SK-N-SH (cell line): ENCODE measurements around the gene CTSZ. TPM values are rescaled to one million over a fixed set of nuclear protein-coding genes. Genes with fewer than 3 reads are reported as not detected.

ENCODE experiments used
- CTCF ChIA-PET: fragments of 300-600, 350-600 bp; formaldehyde crosslinking; extraction: SDS; loops from one replicate; lab custom pipeline; 2021; lab: Yijun Ruan, JAX
- POLR2A ChIA-PET: fragments of 350-600 bp; sonication (Branson Sonifier 250); formaldehyde crosslinking; extraction: SDS; loops from one replicate; lab custom pipeline; 2020; ENCODE audit warnings: antibody characterized with exemption, inconsistent platforms; lab: Yijun Ruan, JAX
- DNase-seq: peaks from one replicate; pipeline ENCODE4 v3.0.0; 2012
- H2AFZ ChIP-seq: fragments of 200-600 bp; sonication (generic); 2 replicates; pipeline ENCODE4 v1.8.1; 2016; ENCODE audit warnings: antibody characterized with exemption, mild to moderate bottlenecking, low read depth
- H3F3A ChIP-seq: fragments of 200-600 bp; sonication (generic); replicated peaks from 2 replicates; pipeline ENCODE3; 2016; ENCODE audit warnings: antibody characterized with exemption, mild to moderate bottlenecking; ENCODE audit not compliant: insufficient read depth
- H3K27ac ChIP-seq, 2 experiments: fragments of 200-500 bp in 1 of 2; fragments of 200-600 bp in 1 of 2; sonication (Bioruptor generic) in 1 of 2; sonication (generic), shearing (Covaris generic) in 1 of 2; 2 replicates each; pipeline versions ENCODE4 v1.5.1 to v1.6.1; 2014 to 2016; ENCODE audit warnings: low read depth in 2 of 2, inconsistent platforms in 1 of 2, low read length in 1 of 2, mild to moderate bottlenecking in 1 of 2, mixed read lengths in 1 of 2
- H3K27me3 ChIP-seq: fragments of 200-600 bp; sonication (generic), shearing (Covaris generic); 2 replicates; pipeline ENCODE4 v1.6.1; 2016; ENCODE audit warnings: mixed run types; ENCODE audit not compliant: insufficient read depth
- H3K36me3 ChIP-seq, 2 experiments: fragments of 200-500 bp in 1 of 2; fragments of 200-600 bp in 1 of 2; sonication (Bioruptor generic) in 1 of 2; sonication (generic) in 1 of 2; replicated peaks in 1 of 2; 2 replicates each; pipeline versions ENCODE3 to v1.5.1; 2014 to 2016; ENCODE audit warnings: low read length in 1 of 2, mild to moderate bottlenecking in 1 of 2; ENCODE audit not compliant: insufficient read depth in 2 of 2, control insufficient read depth in 1 of 2
- H3K4me1 ChIP-seq, 2 experiments: fragments of 200-500 bp in 1 of 2; fragments of 200-600 bp in 1 of 2; sonication (Bioruptor generic) in 1 of 2; sonication (generic), shearing (Covaris generic) in 1 of 2; 2 replicates each; pipeline versions ENCODE4 v1.5.1 to v1.6.1; 2014 to 2016; ENCODE audit warnings: low read depth in 1 of 2, low read length in 1 of 2, mixed run types in 1 of 2; ENCODE audit not compliant: insufficient read depth in 2 of 2, control insufficient read depth in 1 of 2
- H3K4me2 ChIP-seq: fragments of 200-600 bp; sonication (generic), shearing (Covaris generic); 2 replicates; pipeline ENCODE4 v1.6.1; 2017; ENCODE audit warnings: mixed run types
- H3K4me3 ChIP-seq, 2 experiments: fragments of 200-500 bp in 1 of 2; fragments of 200-600 bp in 1 of 2; sonication (Bioruptor generic) in 1 of 2; sonication (generic), shearing (Covaris generic) in 1 of 2; 2 replicates each; pipeline versions ENCODE4 v1.5.1 to v1.8.1; 2014 to 2016; ENCODE audit warnings: low read depth in 2 of 2, inconsistent platforms in 1 of 2, low read length in 1 of 2, mild to moderate bottlenecking in 1 of 2, mixed read lengths in 1 of 2, moderate library complexity in 1 of 2
- H3K79me2 ChIP-seq: fragments of 200-600 bp; sonication (generic); 2 replicates; pipeline ENCODE4 v1.8.1; 2017; ENCODE audit warnings: mild to moderate bottlenecking; ENCODE audit not compliant: insufficient read depth
- H3K9ac ChIP-seq: fragments of 200-600 bp; sonication (generic); 2 replicates; pipeline ENCODE4 v1.6.1; 2017; ENCODE audit warnings: mixed run types
- H3K9me2 ChIP-seq: fragments of 200-600 bp; sonication (generic); 2 replicates; pipeline ENCODE4 v1.6.1; 2017; ENCODE audit warnings: mixed run types
- H3K9me3 ChIP-seq: fragments of 200-600 bp; sonication (generic); 2 replicates; pipeline ENCODE4 v1.6.1; 2017; ENCODE audit warnings: mixed run types, mild to moderate bottlenecking, moderate library complexity
- H4K20me1 ChIP-seq: fragments of 200-600 bp; sonication (generic); 2 replicates; pipeline ENCODE4 v1.6.1; 2017; ENCODE audit warnings: mild to moderate bottlenecking, mixed run types; ENCODE audit not compliant: insufficient read depth
- FOXM1 ChIP-seq: IDR thresholded peaks from 2 replicates; pipeline ENCODE4 v1.4.0; 2012; ENCODE audit warnings: low read depth, mild to moderate bottlenecking
- JUND ChIP-seq: IDR thresholded peaks from 2 replicates; pipeline ENCODE4 v1.4.0; 2012
- MEF2A ChIP-seq: IDR thresholded peaks from 2 replicates; pipeline ENCODE4 v1.4.0; 2012; ENCODE audit warnings: low read depth, borderline replicate concordance
- MXI1 ChIP-seq: IDR thresholded peaks from 2 replicates; pipeline ENCODE4 v1.6.1; 2012; ENCODE audit warnings: mild to moderate bottlenecking, low read depth, low read length, improper control_type of control experiment
- POLR2AphosphoS5 ChIP-seq: IDR thresholded peaks from 2 replicates; pipeline ENCODE4 v1.6.1; 2012; ENCODE audit warnings: low read depth, low read length
- RXRA ChIP-seq: IDR thresholded peaks from 2 replicates; pipeline ENCODE4 v1.4.0; 2012; ENCODE audit warnings: low read depth, mild to moderate bottlenecking, borderline replicate concordance
- SIN3A ChIP-seq: IDR thresholded peaks from 2 replicates; pipeline ENCODE4 v1.6.1; 2012; ENCODE audit warnings: low read depth, mild to moderate bottlenecking, low read length, moderate library complexity, borderline replicate concordance
- SMC3 ChIP-seq: IDR thresholded peaks from 2 replicates; pipeline ENCODE4 v1.6.1; 2012; ENCODE audit warnings: low read depth, low read length, improper control_type of control experiment
- YY1 ChIP-seq: IDR thresholded peaks from 2 replicates; pipeline ENCODE4 v1.4.0; 2012; ENCODE audit warnings: low read depth, mild to moderate bottlenecking
- WGBS: methylation state at CpG from one replicate; pipeline ENCODE4 v1.1.6; 2017; ENCODE audit warnings: low lambda C conversion rate; 5-methylcytosine and 5-hydroxymethylcytosine counted together
- polyA plus RNA-seq, 3 experiments: library from polyadenylated mRNA; depleted of rRNA; stranded (reverse); fragments of >200 nt; gene quantifications; 2 replicates each; pipeline ENCODE4 v1.2.3, GENCODE V29; 2012
- TF ChIP-seq, protein P1 (sequence below): IDR thresholded peaks from 2 replicates; pipeline ENCODE4 v1.6.1; 2012; ENCODE audit warnings: mild to moderate bottlenecking, low read depth, low read length, moderate library complexity
- TF ChIP-seq, protein P2 (sequence below): fragments of 200-600 bp; sonication (generic); IDR thresholded peaks from 2 replicates; pipeline ENCODE4 v1.6.1; 2017; ENCODE audit warnings: antibody characterized with exemption, mild to moderate bottlenecking, moderate library complexity

CTSZ gene
- polyA plus RNA-seq, 1 of the 3 experiments (the other 2 are of a cell fraction) = 0.03 TPM

DNA sequence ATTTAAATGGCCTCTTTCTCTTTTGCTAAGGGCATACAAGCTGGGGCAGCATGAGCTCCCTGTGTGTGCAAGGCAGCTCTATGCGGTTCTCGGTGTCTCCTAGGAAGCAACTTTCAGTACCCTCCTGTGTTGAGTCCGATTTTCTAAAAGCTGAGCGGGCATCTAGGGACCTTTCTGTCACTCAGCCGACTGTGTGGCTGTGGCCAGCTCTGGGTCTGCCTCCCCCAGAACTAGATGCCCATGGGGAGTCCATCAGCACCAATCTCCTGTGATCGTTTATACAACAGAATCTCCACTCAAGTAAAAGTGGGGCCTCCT, 18.5 kb downstream of the CTSZ start (continued):
- TF ChIP-seq MXI1 = no peak

DNA sequence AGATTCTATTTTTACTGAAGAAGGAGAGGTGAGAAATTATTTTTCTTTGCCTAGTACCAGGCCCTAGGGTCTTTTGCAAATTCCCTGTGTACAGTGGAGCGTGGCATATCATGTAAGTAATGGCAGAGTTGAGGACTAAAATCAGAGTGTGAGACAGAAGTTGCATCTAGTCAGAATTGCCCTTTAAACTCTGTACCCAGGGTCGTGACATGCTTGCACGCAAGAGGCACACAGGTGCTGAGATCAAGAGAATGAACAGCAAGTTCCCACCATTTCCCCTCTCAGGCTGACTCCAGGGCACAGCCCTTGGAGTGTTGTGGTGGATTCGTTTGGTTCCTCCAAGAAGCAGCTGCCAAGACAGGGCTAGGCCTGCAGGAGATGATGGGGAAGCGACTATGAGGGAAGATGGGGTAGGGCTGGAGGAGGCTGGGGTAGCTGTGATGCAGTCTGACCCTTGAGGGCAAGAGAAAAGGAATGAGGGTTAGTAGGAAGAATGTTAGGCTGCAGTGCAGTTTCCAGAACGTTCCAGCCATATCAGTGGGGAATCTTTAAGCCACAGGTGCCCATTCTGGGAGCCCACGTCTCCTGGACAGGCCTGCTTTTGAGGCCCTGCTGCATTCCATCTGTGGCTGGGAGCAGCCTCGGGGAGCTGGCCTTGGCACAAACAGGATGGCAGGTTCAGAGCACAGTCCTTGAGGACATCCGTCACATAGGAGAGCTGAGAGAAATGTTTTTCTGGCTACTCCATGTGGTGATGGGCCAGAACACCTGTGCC, 19.1 kb downstream of the CTSZ start:
- TF ChIP-seq MXI1 = no peak
- no peak for TF ChIP-seq FOXM1
- TF ChIP-seq RXRA = no peak
- TF ChIP-seq, protein P1, sequence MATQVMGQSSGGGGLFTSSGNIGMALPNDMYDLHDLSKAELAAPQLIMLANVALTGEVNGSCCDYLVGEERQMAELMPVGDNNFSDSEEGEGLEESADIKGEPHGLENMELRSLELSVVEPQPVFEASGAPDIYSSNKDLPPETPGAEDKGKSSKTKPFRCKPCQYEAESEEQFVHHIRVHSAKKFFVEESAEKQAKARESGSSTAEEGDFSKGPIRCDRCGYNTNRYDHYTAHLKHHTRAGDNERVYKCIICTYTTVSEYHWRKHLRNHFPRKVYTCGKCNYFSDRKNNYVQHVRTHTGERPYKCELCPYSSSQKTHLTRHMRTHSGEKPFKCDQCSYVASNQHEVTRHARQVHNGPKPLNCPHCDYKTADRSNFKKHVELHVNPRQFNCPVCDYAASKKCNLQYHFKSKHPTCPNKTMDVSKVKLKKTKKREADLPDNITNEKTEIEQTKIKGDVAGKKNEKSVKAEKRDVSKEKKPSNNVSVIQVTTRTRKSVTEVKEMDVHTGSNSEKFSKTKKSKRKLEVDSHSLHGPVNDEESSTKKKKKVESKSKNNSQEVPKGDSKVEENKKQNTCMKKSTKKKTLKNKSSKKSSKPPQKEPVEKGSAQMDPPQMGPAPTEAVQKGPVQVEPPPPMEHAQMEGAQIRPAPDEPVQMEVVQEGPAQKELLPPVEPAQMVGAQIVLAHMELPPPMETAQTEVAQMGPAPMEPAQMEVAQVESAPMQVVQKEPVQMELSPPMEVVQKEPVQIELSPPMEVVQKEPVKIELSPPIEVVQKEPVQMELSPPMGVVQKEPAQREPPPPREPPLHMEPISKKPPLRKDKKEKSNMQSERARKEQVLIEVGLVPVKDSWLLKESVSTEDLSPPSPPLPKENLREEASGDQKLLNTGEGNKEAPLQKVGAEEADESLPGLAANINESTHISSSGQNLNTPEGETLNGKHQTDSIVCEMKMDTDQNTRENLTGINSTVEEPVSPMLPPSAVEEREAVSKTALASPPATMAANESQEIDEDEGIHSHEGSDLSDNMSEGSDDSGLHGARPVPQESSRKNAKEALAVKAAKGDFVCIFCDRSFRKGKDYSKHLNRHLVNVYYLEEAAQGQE = no peak
- TF ChIP-seq, protein P2, sequence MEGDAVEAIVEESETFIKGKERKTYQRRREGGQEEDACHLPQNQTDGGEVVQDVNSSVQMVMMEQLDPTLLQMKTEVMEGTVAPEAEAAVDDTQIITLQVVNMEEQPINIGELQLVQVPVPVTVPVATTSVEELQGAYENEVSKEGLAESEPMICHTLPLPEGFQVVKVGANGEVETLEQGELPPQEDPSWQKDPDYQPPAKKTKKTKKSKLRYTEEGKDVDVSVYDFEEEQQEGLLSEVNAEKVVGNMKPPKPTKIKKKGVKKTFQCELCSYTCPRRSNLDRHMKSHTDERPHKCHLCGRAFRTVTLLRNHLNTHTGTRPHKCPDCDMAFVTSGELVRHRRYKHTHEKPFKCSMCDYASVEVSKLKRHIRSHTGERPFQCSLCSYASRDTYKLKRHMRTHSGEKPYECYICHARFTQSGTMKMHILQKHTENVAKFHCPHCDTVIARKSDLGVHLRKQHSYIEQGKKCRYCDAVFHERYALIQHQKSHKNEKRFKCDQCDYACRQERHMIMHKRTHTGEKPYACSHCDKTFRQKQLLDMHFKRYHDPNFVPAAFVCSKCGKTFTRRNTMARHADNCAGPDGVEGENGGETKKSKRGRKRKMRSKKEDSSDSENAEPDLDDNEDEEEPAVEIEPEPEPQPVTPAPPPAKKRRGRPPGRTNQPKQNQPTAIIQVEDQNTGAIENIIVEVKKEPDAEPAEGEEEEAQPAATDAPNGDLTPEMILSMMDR = no peak
- no peak for TF ChIP-seq YY1
- TF ChIP-seq JUND = no peak
- TF ChIP-seq POLR2AphosphoS5 = no peak
- TF ChIP-seq SMC3 = no peak
- TF ChIP-seq SIN3A = no peak
- no peak for TF ChIP-seq MEF2A
- H3K79me2 ChIP-seq = peaks cover 41% of the 10 kb centered on the region
- peak overlapping the region in 1 of 2 experiments; percentile 56; a peak in 2 of 4 replicates for H3K27ac ChIP-seq
- H3K9ac ChIP-seq = no peak overlapping the region
- ChIA-PET CTCF (interaction anchor here (0.5 to 2.0 kb wide), 9 partner anchors 17 to 507 kb away, joined by 3 to 6 read pairs (median 3); no protein-coding TSS in a partner anchor), POLR2A (interaction anchor here (1.0 to 1.5 kb wide), 4 partner anchors 12 to 97 kb away, joined by 3 to 11 read pairs (median 5); partner anchors contain the start of gene ATP5F1E)
- no peak for DNase-seq
- no peak overlapping the region for H2AFZ ChIP-seq
- 83% methylated on average over 7 of the region's 9 CpGs for WGBS
- H4K20me1 ChIP-seq = peaks cover 24% of the 10 kb centered on the region
- no peaks in the 10 kb centered on the region for H3F3A ChIP-seq
- no peaks in the 10 kb centered on the region for H3K9me2 ChIP-seq
- H3K9me3 ChIP-seq = no peaks in the 10 kb centered on the region
- H3K4me1 ChIP-seq = peaks cover under 1 to 48% of the 10 kb centered on the region in 2 experiments; a peak in 2 of 4 replicates
- H3K36me3 ChIP-seq = peaks cover 54 to 63% of the 10 kb centered on the region in 2 experiments
- no peak overlapping the region; a peak in 1 of 4 replicates for H3K4me3 ChIP-seq
- no peak overlapping the region for H3K4me2 ChIP-seq
- H3K27me3 ChIP-seq = no peaks in the 10 kb centered on the region
